HepG2 (cell line): Measurements from ENCODE around the gene ZNF628. TPM values are rescaled to one million over a fixed set of nuclear protein-coding genes. Genes with fewer than 3 reads are reported as not detected.

Source experiments
- ARHGAP35 ChIP-seq: sonication (generic); formaldehyde crosslinking; IDR thresholded peaks from 2 replicates; pipeline ENCODE4 v1.9.0; 2022; ENCODE audit warnings: mild to moderate bottlenecking, inconsistent platforms, moderate library complexity, missing genetic modification reagents, borderline replicate concordance
- CHD4 ChIP-seq: fragments of 200-600 bp; sonication (generic); IDR thresholded peaks from 2 replicates; pipeline ENCODE4 v1.7.0; 2017; ENCODE audit warnings: mild to moderate bottlenecking, low read length, borderline replicate concordance
- DMAP1 ChIP-seq: IDR thresholded peaks from 2 replicates; pipeline ENCODE4 v1.6.1; 2016
- FLYWCH1 ChIP-seq: sonication (generic); formaldehyde crosslinking; IDR thresholded peaks from 2 replicates; pipeline ENCODE4 v1.8.1; 2023; ENCODE audit warnings: mild to moderate bottlenecking, missing genetic modification reagents
- GATAD1 ChIP-seq: IDR thresholded peaks from 2 replicates; pipeline ENCODE4 v1.6.1; 2016; ENCODE audit warnings: missing genetic modification reagents, missing compliant biosample characterization
- GFI1 ChIP-seq: sonication (generic); formaldehyde crosslinking; IDR thresholded peaks from 2 replicates; pipeline ENCODE4 v1.5.0; 2020; ENCODE audit warnings: missing genetic modification reagents, mild to moderate bottlenecking, borderline replicate concordance
- GMEB2 ChIP-seq: IDR thresholded peaks from 2 replicates; pipeline ENCODE4 v1.6.1; 2016; ENCODE audit warnings: missing biosample characterization, missing genetic modification reagents, low read depth
- HDAC2 ChIP-seq: sonication (generic); formaldehyde crosslinking; IDR thresholded peaks from 2 replicates; pipeline ENCODE4 v1.4.0; 2020; ENCODE audit warnings: missing genetic modification reagents
- HNRNPLL ChIP-seq: fragments of 200-400 bp; formaldehyde crosslinking; IDR thresholded peaks from 2 replicates; pipeline ENCODE4 v1.6.1; 2017; ENCODE audit warnings: mild to moderate bottlenecking, low read depth, low read length; ENCODE audit not compliant: poor library complexity, severe bottlenecking
- IRF9 ChIP-seq: sonication (generic); formaldehyde crosslinking; IDR thresholded peaks from 2 replicates; pipeline ENCODE4 v1.8.0; 2022; ENCODE audit warnings: missing genetic modification reagents, mild to moderate bottlenecking, borderline replicate concordance
- KAT8 ChIP-seq: IDR thresholded peaks from 2 replicates; pipeline ENCODE4 v1.6.1; 2016; ENCODE audit warnings: missing genetic modification reagents, missing compliant biosample characterization
- KDM2A ChIP-seq: sonication (generic); formaldehyde crosslinking; IDR thresholded peaks from 2 replicates; pipeline ENCODE4 v1.4.0; 2020; ENCODE audit warnings: low read depth, missing genetic modification reagents, borderline replicate concordance
- MAFK ChIP-seq, 2 experiments: IDR thresholded peaks in 1 of 2; conservative IDR thresholded peaks in 1 of 2; 2 replicates each; pipeline ENCODE4 v1.6.1; 2011; ENCODE audit warnings: improper control_type of control experiment in 2 of 2, low read length in 2 of 2
- MATR3 ChIP-seq: sonication (generic); formaldehyde crosslinking; IDR thresholded peaks from 2 replicates; pipeline ENCODE4 v1.4.0; 2020; ENCODE audit warnings: missing genetic modification reagents
- MTF2 ChIP-seq: sonication (generic); formaldehyde crosslinking; IDR thresholded peaks from 2 replicates; pipeline ENCODE4 v1.5.0; 2020; ENCODE audit warnings: missing genetic modification reagents, borderline replicate concordance
- SIN3B ChIP-seq: fragments of 150-350 bp; IDR thresholded peaks from 2 replicates; pipeline ENCODE4 v1.6.1; 2014; ENCODE audit warnings: low read length
- STAG1 ChIP-seq: sonication (generic); formaldehyde crosslinking; IDR thresholded peaks from 2 replicates; pipeline ENCODE4 v1.4.0; 2020; ENCODE audit warnings: missing genetic modification reagents
- TRIM24 ChIP-seq: sonication (generic); formaldehyde crosslinking; IDR thresholded peaks from 2 replicates; pipeline ENCODE4 v1.8.0; 2022; ENCODE audit warnings: mild to moderate bottlenecking, missing genetic modification reagents
- USF2 ChIP-seq, 2 experiments: sonication (generic) in 1 of 2; formaldehyde crosslinking in 1 of 2; IDR thresholded peaks; 2 replicates each; pipeline versions ENCODE4 v1.5.1 to v1.6.1; 2011 to 2020; ENCODE audit warnings: borderline replicate concordance in 1 of 2, low read depth in 1 of 2, low read length in 1 of 2, mild to moderate bottlenecking in 1 of 2, missing genetic modification reagents in 1 of 2, moderate library complexity in 1 of 2
- ZEB1 ChIP-seq: IDR thresholded peaks from 2 replicates; pipeline ENCODE4 v1.6.1; 2012; ENCODE audit warnings: mild to moderate bottlenecking, low read depth, inconsistent platforms; ENCODE audit not compliant: insufficient replicate concordance
- ZNF274 ChIP-seq: sonication (generic); formaldehyde crosslinking; IDR thresholded peaks from 2 replicates; pipeline ENCODE4 v1.5.1; 2020; ENCODE audit warnings: mild to moderate bottlenecking, missing genetic modification reagents
- ZNF441 ChIP-seq: sonication (generic); formaldehyde crosslinking; IDR thresholded peaks from 2 replicates; pipeline ENCODE4 v1.7.0; 2021; ENCODE audit warnings: missing genetic modification reagents, borderline replicate concordance
- ZNF496 ChIP-seq: sonication (generic); formaldehyde crosslinking; IDR thresholded peaks from 2 replicates; pipeline ENCODE4 v1.8.1; 2023; ENCODE audit warnings: mild to moderate bottlenecking, moderate library complexity, missing genetic modification reagents; ENCODE audit not compliant: insufficient replicate concordance
- ZNF614 ChIP-seq: IDR thresholded peaks from 2 replicates; pipeline ENCODE4 v1.6.1; 2018; ENCODE audit warnings: missing biosample characterization, missing genetic modification reagents, inconsistent platforms, borderline replicate concordance
- ZNF619 ChIP-seq: sonication (generic); formaldehyde crosslinking; IDR thresholded peaks from 2 replicates; pipeline ENCODE4 v1.4.0; 2020; ENCODE audit warnings: mild to moderate bottlenecking, missing genetic modification reagents
- ZNF749 ChIP-seq: sonication (generic); formaldehyde crosslinking; IDR thresholded peaks from 2 replicates; pipeline ENCODE4 v1.8.0; 2022; ENCODE audit warnings: mild to moderate bottlenecking, missing genetic modification reagents, moderate library complexity, borderline replicate concordance
- polyA plus RNA-seq, 8 experiments: library from polyadenylated mRNA; depleted of rRNA in 3 of 8; stranded (reverse) in 7 of 8; unstranded in 1 of 8; fragments of >200 nt; fragmentation: Illumina TruSeq in 4 of 8; extraction: Trizol in 4 of 8; gene quantifications; 2 replicates each; pipeline versions ENCODE4 v1.2.1 to v1.2.3, GENCODE V29; 2011 to 2016; ENCODE audit warnings: low read depth in 4 of 8, missing spikeins in 1 of 8, mixed read lengths in 1 of 8; ENCODE audit not compliant: insufficient read depth in 1 of 8
- total RNA-seq, 5 experiments: library from RNA; depleted of rRNA; stranded (reverse); fragments of >200 nt; fragmentation: Illumina TruSeq; extraction: Trizol; gene quantifications; 2 replicates each; pipeline ENCODE4 v1.2.3, GENCODE V29; 2016; ENCODE audit warnings: low read depth in 1 of 5

ZNF628 gene
- total and polyA plus RNA-seq, 2 of the 13 experiments (the other 11 are each of a cell fraction or from before 2014, with no cell fraction given) = 0.54 to 1.2 TPM

GRCh38 chr19:55503502-55504251 lies 27.3 kb downstream of the ZNF628 start (continued):
- no peak for TF ChIP-seq IRF9
- peak; percentile 46; the same call in 1 of the 2 replicates for TF ChIP-seq USF2 (IDR thresholded peaks at IDR 0.05; ENCODE audit: low read depth, low read length)
- peak; percentile 41; the same call in 1 of the 2 replicates for TF ChIP-seq USF2 (CRISPR knock-in tag; IDR thresholded peaks at IDR 0.05; ENCODE audit: borderline replicate concordance)
- TF ChIP-seq DMAP1 (CRISPR knock-in tag) = 0 out of 2 replicates have a peak, but pooled peaks have one; percentile 21
- TF ChIP-seq ZNF441 (CRISPR knock-in tag) = no peak
- TF ChIP-seq MAFK (conservative IDR thresholded peaks at IDR 0.05 in 1 of 2, IDR thresholded peaks at IDR 0.05 in 1 of 2; ENCODE audit: low read length in 2 of 2) = no peak
- no peak for TF ChIP-seq ZEB1
- TF ChIP-seq ARHGAP35 (CRISPR knock-in tag) = no peak; the same call in 1 of the 2 replicates
- no peak for TF ChIP-seq GFI1 (CRISPR knock-in tag)
- TF ChIP-seq SIN3B = no peak
- no peak for TF ChIP-seq TRIM24 (CRISPR knock-in tag)
- TF ChIP-seq ZNF619 (CRISPR knock-in tag) = 0 out of 2 replicates have a peak, but pooled peaks have one; percentile 39
- no peak for TF ChIP-seq ZNF614 (CRISPR knock-in tag)
- TF ChIP-seq ZNF749 (CRISPR knock-in tag) = no peak
- TF ChIP-seq MTF2 (CRISPR knock-in tag) = no peak; the same call in 1 of the 2 replicates
- no peak for TF ChIP-seq ZNF496 (CRISPR knock-in tag)
- TF ChIP-seq GMEB2 (CRISPR knock-in tag) = no peak
- TF ChIP-seq CHD4 = no peak
- peak; percentile 56; the same call in 1 of the 2 replicates for TF ChIP-seq GATAD1
- peak; percentile 94 for TF ChIP-seq STAG1 (CRISPR knock-in tag)
- no peak for TF ChIP-seq HDAC2 (CRISPR knock-in tag)
- TF ChIP-seq KAT8 (CRISPR knock-in tag) = peak; percentile 54
- TF ChIP-seq KDM2A (CRISPR knock-in tag) = peak; percentile 71; the same call in 1 of the 2 replicates
- TF ChIP-seq MATR3 (CRISPR knock-in tag) = no peak
- no peak for TF ChIP-seq FLYWCH1 (CRISPR knock-in tag)
- 0 out of 2 replicates have a peak, but pooled peaks have one; percentile 76 for TF ChIP-seq ZNF274 (CRISPR knock-in tag)
- peak; percentile 55 for TF ChIP-seq HNRNPLL
